GM10248 (cell line): ENCODE measurements around the gene SOX2.

ENCODE experiments used
- CTCF ChIA-PET: fragments of 300-600 bp; sonication (Branson Sonifier 250); formaldehyde crosslinking; extraction: SDS; loops from one replicate; lab custom pipeline; 2021; ENCODE audit warnings: antibody characterized with exemption; lab: Yijun Ruan, JAX
- POLR2A ChIA-PET: fragments of 350-650 bp; sonication (Branson Sonifier 250); formaldehyde crosslinking; extraction: SDS; loops from one replicate; lab custom pipeline; 2020; ENCODE audit warnings: antibody characterized with exemption; lab: Yijun Ruan, JAX
- DNase-seq: peaks from one replicate; pipeline ENCODE4 v3.0.0; 2012; ENCODE audit errors: extremely low spot score
- TF ChIP-seq, protein P1 (sequence below): IDR thresholded peaks from 2 replicates; pipeline ENCODE4 v1.5.1; 2012; ENCODE audit warnings: mild to moderate bottlenecking, low read depth; ENCODE audit errors: extremely low read depth, missing control alignments, control extremely low read depth

SOX2 gene

DNA sequence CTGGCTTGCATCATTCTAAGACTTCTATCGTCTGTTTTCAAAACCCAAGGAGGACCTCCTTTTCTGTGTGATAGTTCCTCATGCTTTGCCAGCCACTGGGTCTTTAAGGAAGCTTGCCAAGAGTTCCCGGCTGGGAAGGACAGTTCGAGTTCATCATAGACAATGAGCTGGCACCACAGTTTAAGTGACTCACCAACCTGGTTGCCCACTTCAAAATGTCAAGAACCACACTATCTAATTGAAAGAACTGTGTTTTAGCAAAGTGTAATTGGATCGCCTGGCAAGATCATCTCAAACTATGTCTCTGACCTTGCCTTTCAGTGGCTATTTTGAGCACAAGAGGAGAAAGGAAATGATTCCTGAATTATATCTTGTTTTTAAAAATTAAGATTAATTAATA is 27.9 kb downstream of the SOX2 start:
- ChIA-PET CTCF (no interaction called here), POLR2A (no interaction called here)
- DNase-seq = no peak
- TF ChIP-seq, protein P1, sequence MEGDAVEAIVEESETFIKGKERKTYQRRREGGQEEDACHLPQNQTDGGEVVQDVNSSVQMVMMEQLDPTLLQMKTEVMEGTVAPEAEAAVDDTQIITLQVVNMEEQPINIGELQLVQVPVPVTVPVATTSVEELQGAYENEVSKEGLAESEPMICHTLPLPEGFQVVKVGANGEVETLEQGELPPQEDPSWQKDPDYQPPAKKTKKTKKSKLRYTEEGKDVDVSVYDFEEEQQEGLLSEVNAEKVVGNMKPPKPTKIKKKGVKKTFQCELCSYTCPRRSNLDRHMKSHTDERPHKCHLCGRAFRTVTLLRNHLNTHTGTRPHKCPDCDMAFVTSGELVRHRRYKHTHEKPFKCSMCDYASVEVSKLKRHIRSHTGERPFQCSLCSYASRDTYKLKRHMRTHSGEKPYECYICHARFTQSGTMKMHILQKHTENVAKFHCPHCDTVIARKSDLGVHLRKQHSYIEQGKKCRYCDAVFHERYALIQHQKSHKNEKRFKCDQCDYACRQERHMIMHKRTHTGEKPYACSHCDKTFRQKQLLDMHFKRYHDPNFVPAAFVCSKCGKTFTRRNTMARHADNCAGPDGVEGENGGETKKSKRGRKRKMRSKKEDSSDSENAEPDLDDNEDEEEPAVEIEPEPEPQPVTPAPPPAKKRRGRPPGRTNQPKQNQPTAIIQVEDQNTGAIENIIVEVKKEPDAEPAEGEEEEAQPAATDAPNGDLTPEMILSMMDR = no peak

DNA sequence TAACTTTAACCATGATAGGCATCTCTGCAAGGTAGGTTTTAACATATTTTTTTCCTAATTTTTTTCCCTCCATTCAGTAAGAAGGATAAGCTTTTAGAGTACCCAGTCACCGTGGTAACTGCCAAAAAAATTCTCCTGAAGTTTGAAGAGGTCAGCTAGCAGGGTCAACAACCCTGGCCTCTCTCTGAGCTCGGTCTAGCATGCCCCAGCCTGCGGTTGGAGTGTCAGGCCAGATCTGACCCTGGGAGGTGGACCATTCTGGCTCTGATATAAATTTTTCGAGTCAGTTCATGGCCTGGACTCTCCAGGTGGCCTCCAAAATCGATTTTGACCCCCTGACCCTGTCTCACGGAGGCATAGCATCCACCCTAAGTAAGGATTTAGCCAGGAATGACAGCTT is 29.7 kb downstream of the SOX2 start:
- TF ChIP-seq, protein P1 = no peak
- ChIA-PET POLR2A (no interaction called here), CTCF (no interaction called here)
- DNase-seq = no peak

DNA sequence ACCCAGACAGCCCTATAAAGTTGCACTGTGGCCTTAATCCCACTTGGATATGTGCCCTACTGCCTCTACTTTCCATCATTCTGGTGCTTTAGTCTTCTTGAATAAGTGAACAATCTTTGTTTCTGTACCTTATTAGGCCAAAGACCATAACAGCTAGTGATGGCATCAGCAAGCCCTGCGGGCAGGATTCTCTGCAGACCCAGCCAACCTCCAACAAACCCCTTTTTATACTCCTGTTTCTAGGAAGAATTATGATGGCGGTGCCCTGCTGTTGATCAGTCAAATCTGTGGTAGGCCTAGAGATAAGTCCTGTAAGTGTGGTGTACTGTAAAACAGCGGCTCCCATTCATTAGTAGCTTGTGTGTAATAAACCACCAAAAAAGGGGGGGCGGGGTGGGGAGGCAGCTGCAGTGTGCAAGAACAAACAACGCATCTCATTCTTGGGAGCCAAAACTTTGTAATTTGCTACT is 40.5 kb downstream of the SOX2 start:
- POLR2A ChIA-PET = no interaction called here
- no peak for DNase-seq
- TF ChIP-seq, protein P1 = no peak
- CTCF ChIA-PET = no interaction called here

DNA sequence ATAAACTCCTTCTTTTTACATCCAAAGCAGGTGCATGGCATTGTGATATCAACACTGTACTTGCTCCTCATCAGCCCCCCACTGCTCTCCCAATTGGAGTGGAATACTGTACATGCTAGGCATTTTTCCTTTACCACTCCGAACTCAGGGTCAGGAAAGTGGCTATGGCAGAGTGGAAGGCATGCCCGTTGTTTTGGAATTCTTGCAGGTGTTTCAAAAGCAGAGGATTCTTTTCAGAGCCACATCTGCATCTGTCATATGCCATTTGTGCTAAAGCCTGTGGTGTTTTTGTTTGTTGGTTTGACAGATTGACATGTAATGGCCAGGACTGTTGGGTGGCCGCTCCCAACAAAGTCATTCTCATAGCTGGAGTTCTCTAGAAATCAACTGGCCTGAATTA is 41.7 kb downstream of the SOX2 start:
- ChIA-PET CTCF (no interaction called here), POLR2A (no interaction called here)
- DNase-seq = no peak
- TF ChIP-seq, protein P1 = no peak

DNA sequence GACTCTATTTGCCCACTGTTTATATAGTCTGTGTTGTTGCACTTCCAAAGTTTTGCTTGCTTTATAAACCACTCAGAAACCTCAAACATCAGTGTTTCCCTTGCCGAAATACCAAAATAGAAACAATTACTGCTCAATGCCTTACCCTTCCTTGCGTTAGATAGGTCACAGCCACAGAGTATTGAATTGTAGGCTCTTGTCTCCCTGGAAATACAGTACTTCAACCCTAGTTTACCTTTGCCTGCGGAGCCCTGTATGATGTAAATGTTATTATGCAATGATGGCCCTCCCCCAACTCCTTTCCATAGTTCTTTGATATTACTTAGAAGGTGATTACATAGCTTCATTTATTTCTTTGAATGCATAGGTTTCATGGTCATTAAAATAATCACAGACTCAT is 44.2 kb downstream of the SOX2 start:
- POLR2A ChIA-PET = no interaction called here
- TF ChIP-seq, protein P1 = no peak
- CTCF ChIA-PET = no interaction called here
- DNase-seq = no peak

DNA sequence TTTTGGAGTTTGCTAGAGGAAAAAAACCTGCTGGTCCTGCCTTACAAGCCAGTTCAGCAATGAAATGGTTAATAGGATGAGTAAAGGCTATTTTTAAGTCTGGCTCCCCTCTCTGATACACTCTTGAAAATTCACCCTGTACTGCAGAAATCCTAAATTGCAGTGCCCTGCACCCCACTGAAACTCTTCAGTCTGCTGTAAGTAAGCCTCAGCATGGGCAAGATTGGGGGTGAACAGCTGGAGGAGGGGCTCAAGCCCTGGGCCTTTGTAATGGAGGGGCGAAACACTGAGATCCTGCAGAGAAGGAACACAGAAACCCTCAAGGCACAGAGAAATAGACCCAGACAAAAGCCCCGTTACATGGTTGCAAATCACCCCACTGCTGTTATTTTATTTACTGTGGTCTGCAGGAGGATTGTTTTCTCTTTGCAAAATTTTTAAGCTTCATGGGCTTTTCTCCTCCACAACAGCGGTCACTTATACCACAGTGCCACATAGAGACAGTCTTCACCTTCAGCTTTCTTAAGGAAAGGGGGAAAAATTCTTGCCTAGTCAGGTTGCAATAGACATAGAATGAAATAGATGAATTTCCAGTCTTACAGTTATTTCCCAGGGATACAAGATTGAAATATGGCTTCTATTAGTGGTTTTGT is 45.0 kb downstream of the SOX2 start:
- no peak for DNase-seq
- CTCF ChIA-PET = interaction anchor here (1.0 kb wide), 2 partner anchors 15 to 18 kb away, joined by 3 read pairs; no protein-coding TSS in a partner anchor
- TF ChIP-seq, protein P1 = no peak
- POLR2A ChIA-PET = no interaction called here
